DMS79 treated with DMSO at 0.1 percent for 48 hours (cell line): Measurements from ENCODE around the gene TTLL9.
"Not testable (repeated sequence)": the region's sequence is repeated elsewhere in the genome, so short reads cannot be mapped to it uniquely, and the experiment has no call there.

ENCODE experiments used
- DNase-seq: peaks from one replicate; lab custom pipeline; 2025; lab: John Stamatoyannopoulos, UW

The TTLL9 gene

DNA sequence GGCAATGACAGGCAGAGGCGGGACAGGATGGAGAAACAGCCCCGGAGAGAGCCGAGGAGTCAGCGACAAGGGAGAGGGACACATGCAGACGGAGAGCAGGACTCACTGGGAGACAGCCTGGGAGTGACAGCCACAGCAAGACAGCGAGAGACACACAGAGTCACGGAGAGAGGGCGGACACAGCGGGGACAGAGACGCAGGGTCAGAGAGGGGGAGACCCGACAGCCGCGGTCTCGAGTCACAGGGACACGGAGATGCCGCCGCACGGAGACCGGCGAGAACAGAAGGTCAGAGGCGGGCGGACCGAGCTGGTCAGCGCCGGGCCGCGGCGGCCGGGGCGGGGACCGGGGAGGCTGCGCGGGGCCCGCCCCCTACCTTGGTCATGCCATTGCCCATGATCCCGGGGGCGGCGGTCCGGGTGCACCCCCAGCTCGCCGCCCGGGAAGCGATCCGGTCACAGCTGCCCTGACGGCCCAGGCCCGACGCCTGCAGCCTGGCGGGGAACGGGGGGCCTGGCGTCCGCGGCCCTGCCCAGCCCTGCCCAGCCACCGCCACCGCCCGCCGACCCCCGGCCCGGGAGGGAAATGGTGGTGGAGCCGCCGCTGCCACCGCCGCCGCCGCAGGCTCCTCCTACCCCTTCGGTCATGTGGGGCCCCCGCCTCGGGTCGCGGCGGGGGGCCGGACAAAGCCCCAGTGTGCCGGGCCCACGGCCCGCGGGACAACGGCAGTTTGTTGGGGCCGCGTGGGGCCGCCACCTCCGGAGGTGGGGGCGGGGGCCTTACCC lies at the start of gene TTLL9, which contains the start of gene DUSP15:
TSS of gene TTLL9 (plus strand) at position 693 of the 784 bp plus-strand sequence. CDS start 493 bp downstream, outside the sequence.
TSS of gene DUSP15 (minus strand) at position 586 of the 784 bp plus-strand sequence. CDS start at position 396, 190 bp downstream.
- DNase-seq = peak; percentile 42

DNA sequence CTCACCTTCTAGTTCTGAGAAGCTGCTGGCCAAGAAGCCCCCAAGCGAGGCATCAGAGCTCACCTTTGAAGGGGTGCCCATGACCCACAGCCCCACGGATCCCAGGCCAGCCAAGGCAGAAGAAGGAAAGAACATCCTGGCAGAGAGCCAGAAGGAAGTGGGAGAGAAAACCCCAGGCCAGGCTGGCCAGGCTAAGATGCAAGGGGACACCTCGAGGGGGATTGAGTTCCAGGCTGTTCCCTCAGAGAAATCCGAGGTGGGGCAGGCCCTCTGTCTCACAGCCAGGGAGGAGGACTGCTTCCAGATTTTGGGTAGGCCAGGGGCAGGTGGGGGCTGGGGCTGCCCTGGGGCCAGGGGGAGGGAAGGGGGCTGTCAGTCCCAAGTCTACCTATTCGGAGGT lies 49.0 kb upstream of the TTLL9 start:
- DNase-seq = no peak

- peak; percentile 94 for DNase-seq
Observed at GRCh38 chr20:31822421-31823330, 47.8 kb upstream of the TTLL9 start.

GRCh38 chr20:31823360-31824124 lies 46.9 kb upstream of the TTLL9 start:
- no peak for DNase-seq

GRCh38 chr20:31824125-31824485 lies 46.3 kb upstream of the TTLL9 start:
- DNase-seq = no peak

GRCh38 chr20:31824554-31825313 lies 45.7 kb upstream of the TTLL9 start:
- no peak for DNase-seq

- no peak for DNase-seq
Observed at GRCh38 chr20:31826074-31826473, 44.4 kb upstream of the TTLL9 start.

GRCh38 chr20:31827059-31827458 lies 43.4 kb upstream of the TTLL9 start:
- DNase-seq = no peak

GRCh38 chr20:31828016-31828415 lies 42.4 kb upstream of the TTLL9 start:
- DNase-seq = not testable (repeated sequence)

GRCh38 chr20:31829731-31830130 lies 40.7 kb upstream of the TTLL9 start:
- no peak for DNase-seq

GRCh38 chr20:31830406-31830981 lies 39.9 kb upstream of the TTLL9 start:
- no peak for DNase-seq

GRCh38 chr20:31831211-31831610 lies 39.2 kb upstream of the TTLL9 start:
- DNase-seq = no peak

DNA sequence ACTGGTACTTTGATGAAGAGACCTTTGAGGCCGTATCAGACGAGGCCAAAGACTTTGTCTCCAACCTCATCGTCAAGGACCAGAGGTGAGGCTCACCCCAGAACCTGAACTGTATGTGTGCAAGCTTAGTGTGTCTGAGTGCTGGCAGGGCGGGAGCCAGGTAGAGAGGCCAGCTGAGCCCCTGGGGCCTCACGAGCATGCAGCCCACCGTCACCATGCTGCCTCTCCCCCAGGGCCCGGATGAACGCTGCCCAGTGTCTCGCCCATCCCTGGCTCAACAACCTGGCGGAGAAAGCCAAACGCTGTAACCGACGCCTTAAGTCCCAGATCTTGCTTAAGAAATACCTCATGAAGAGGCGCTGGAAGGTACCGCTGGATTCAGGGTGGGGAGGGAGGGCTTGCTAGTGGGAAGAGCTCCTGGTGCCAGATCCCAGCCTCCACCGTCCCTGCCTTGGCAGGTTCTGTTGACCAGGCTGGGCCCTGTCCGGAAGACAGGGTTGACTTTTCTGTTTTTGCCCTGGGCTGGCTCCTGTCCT lies 38.6 kb upstream of the TTLL9 start:
- DNase-seq = no peak

- DNase-seq = no peak
Observed at GRCh38 chr20:31833130-31833930, 37.1 kb upstream of the TTLL9 start.

- DNase-seq = no peak
Observed at GRCh38 chr20:31833931-31834521, 36.4 kb upstream of the TTLL9 start.

- DNase-seq = no peak
Observed at GRCh38 chr20:31835554-31835953, 34.9 kb upstream of the TTLL9 start.

- DNase-seq = peak; percentile 31
Observed at GRCh38 chr20:31835977-31836852, 34.2 kb upstream of the TTLL9 start.

GRCh38 chr20:31836853-31837608 lies 33.4 kb upstream of the TTLL9 start:
- no peak for DNase-seq
